ENCODE data around the gene KLHL29. TPM values are rescaled to one million over a fixed set of nuclear protein-coding genes. Genes with fewer than 3 reads are reported as not detected.

The KLHL29 gene
- total and polyA plus RNA-seq, 2 donors (not counting 1 experiment from before 2014, with no cell fraction given) = 1.3 to 3.4 TPM

- ATAC-seq (ENCODE audit: low read depth) = no peak
- POLR2A ChIA-PET = no interaction called here
These were observed 153.0 kb downstream of the KLHL29 start for GRCh38 chr2:23537991-23538390.

GRCh38 chr2:23538566-23538965 lies 153.6 kb downstream of the KLHL29 start:
- no peak overlapping the region for H3K27ac Mint-ChIP-seq
- intact Hi-C loops (cut with micrococcal nuclease) = no loop called here
- DNase-seq = no peak
- Histone ChIP-seq H3K36me3 (replicated peaks in 1 of 2; ENCODE audit: control extremely low read depth in 1 of 2, control insufficient read depth in 1 of 2, extremely low read depth in 1 of 2, insufficient read depth in 2 of 2, low read length in 1 of 2) (no peaks in the 10 kb centered on the region), H3K27ac (ENCODE audit: low read length in 2 of 2) (no peak overlapping the region), H3K27me3 (replicated peaks in 1 of 4; ENCODE audit: control extremely low read depth in 1 of 4, control insufficient read depth in 3 of 4, insufficient read depth in 4 of 4, low read length in 3 of 4) (no peaks in the 10 kb centered on the region), H3K4me3 (ENCODE audit: control extremely low read depth in 1 of 5, extremely low read depth in 1 of 5, insufficient read depth in 1 of 5, low read depth in 2 of 5, low read length in 4 of 5) (no peak overlapping the region), H3K4me1 (ENCODE audit: control insufficient read depth in 2 of 2, insufficient read depth in 2 of 2, low read length in 2 of 2) (peaks cover 0 to under 1% of the 10 kb centered on the region in 2 donors), H3K4me2 (replicated peaks; ENCODE audit: low read depth, low read length, poor library complexity, severe bottlenecking) (no peak overlapping the region), H3K79me2 (ENCODE audit: control insufficient read depth, insufficient read depth, low read length) (no peaks in the 10 kb centered on the region), H3K9me3 (ENCODE audit: control extremely low read depth in 1 of 3, control insufficient read depth in 2 of 3, insufficient read depth in 1 of 3, low read length in 2 of 3) (no peaks in the 10 kb centered on the region), H4K20me1 (ENCODE audit: control insufficient read depth, insufficient read depth, low read length, poor library complexity, severe bottlenecking) (no peaks in the 10 kb centered on the region), H2AFZ (ENCODE audit: insufficient read depth, low read depth, low read length, poor library complexity, severe bottlenecking) (no peak overlapping the region), H3K9ac (ENCODE audit: low read length) (no peak overlapping the region)
- no peak for TF ChIP-seq EZH2 (IDR thresholded peaks at IDR 0.05; ENCODE audit: borderline replicate concordance, insufficient read depth, low read depth, low read length, poor library complexity, severe bottlenecking)
- no peak for ATAC-seq (ENCODE audit: low read depth)
- WGBS (ENCODE audit: insufficient coverage) = no CpG with 5 or more reads among the region's 2 CpGs
- no peaks in the 10 kb centered on the region for H3K9me3 Mint-ChIP-seq (ENCODE audit: insufficient read depth)
- H3K27me3 Mint-ChIP-seq = no peaks in the 10 kb centered on the region
- ChIA-PET POLR2A (no interaction called here), CTCF (no interaction called here)
- peaks cover under 1% of the 10 kb centered on the region for H3K4me1 Mint-ChIP-seq
- H3K4me3 Mint-ChIP-seq = no peak overlapping the region

More at GRCh38 chr2:23537991-23538390, 153.0 kb downstream of the KLHL29 start:
- no peak overlapping the region for H2AFZ ChIP-seq (ENCODE audit: insufficient read depth, low read depth, low read length, poor library complexity, severe bottlenecking)
- no peaks in the 10 kb centered on the region for H3K27me3 ChIP-seq (replicated peaks in 1 of 4; ENCODE audit: control extremely low read depth in 1 of 4, control insufficient read depth in 3 of 4, insufficient read depth in 4 of 4, low read length in 3 of 4)
- no peak overlapping the region for H3K4me3 ChIP-seq (ENCODE audit: control extremely low read depth in 1 of 5, extremely low read depth in 1 of 5, insufficient read depth in 1 of 5, low read depth in 2 of 5, low read length in 4 of 5)
- H3K4me2 ChIP-seq (replicated peaks; ENCODE audit: low read depth, low read length, poor library complexity, severe bottlenecking) = no peak overlapping the region
- no peak overlapping the region for H3K9ac ChIP-seq (ENCODE audit: low read length)
- H3K4me1 ChIP-seq (ENCODE audit: control insufficient read depth in 2 of 2, insufficient read depth in 2 of 2, low read length in 2 of 2) = peaks cover 5 to 6% of the 10 kb centered on the region in 2 donors
- Mint-ChIP-seq H3K4me3 (no peak overlapping the region), H3K4me1 (peaks cover 6% of the 10 kb centered on the region), H3K9me3 (ENCODE audit: insufficient read depth) (no peaks in the 10 kb centered on the region), H3K27me3 (no peaks in the 10 kb centered on the region), H3K27ac (no peak overlapping the region)
- TF ChIP-seq EZH2 (IDR thresholded peaks at IDR 0.05; ENCODE audit: borderline replicate concordance, insufficient read depth, low read depth, low read length, poor library complexity, severe bottlenecking) (no peak), CTCF (IDR thresholded peaks at IDR 0.05) (no peak)
- no peaks in the 10 kb centered on the region for H4K20me1 ChIP-seq (ENCODE audit: control insufficient read depth, insufficient read depth, low read length, poor library complexity, severe bottlenecking)
- intact Hi-C loops (cut with micrococcal nuclease) = no loop called here
- 97% methylated on average over 3 of the region's 5 CpGs for WGBS (ENCODE audit: insufficient coverage)
- H3K79me2 ChIP-seq (ENCODE audit: control insufficient read depth, insufficient read depth, low read length) = no peaks in the 10 kb centered on the region
- no peak overlapping the region for H3K27ac ChIP-seq (ENCODE audit: low read length in 2 of 2)
- no peaks in the 10 kb centered on the region for H3K36me3 ChIP-seq (replicated peaks in 1 of 2; ENCODE audit: control extremely low read depth in 1 of 2, control insufficient read depth in 1 of 2, extremely low read depth in 1 of 2, insufficient read depth in 2 of 2, low read length in 1 of 2)
- no peaks in the 10 kb centered on the region for H3K9me3 ChIP-seq (ENCODE audit: control extremely low read depth in 1 of 3, control insufficient read depth in 2 of 3, insufficient read depth in 1 of 3, low read length in 2 of 3)
- CTCF ChIA-PET = no interaction called here
- DNase-seq = no peak

Data from B cell (primary cell).